SK-MEL-5 (cell line): ENCODE results near the gene ADAM22. TPM values are rescaled to one million over a fixed set of nuclear protein-coding genes. Genes with fewer than 3 reads are reported as not detected.
A peak's percentile ranks its signal among the peaks of the same experiment; 100 is the strongest.
"Not testable (repeated sequence)": the region's sequence is repeated elsewhere in the genome, so short reads cannot be mapped to it uniquely, and the experiment has no call there.

Experiments used
- DNase-seq: peaks from one replicate; pipeline ENCODE4 v3.0.0-alpha.2; 2016; ENCODE audit warnings: low read depth, low spot score
- in situ Hi-C: cut with HindIII; loops from 2 replicates; pipeline ENCODE4 v1.10.0; 2016; ENCODE audit warnings: low sequenced_read_pairs, high pct_unique_total_duplicates, low pct_unique_long_range_greater_than_20kb
- total RNA-seq: library from RNA; depleted of rRNA; stranded (reverse); fragments of >200 nt; shearing (Covaris generic); gene quantifications from 2 replicates; pipeline ENCODE4 v1.2.3, GENCODE V29; 2014

The ADAM22 gene
- total RNA-seq, 1 experiment from 2014 or later, result 5.2 TPM

GRCh38 chr7:88121335-88121734 is 187.3 kb downstream of the ADAM22 start:
- no peak for DNase-seq
- in situ Hi-C loops, result no loop called here

GRCh38 chr7:88127637-88128290 is 193.7 kb downstream of the ADAM22 start:
- in situ Hi-C loops, result no loop called here
- peak; percentile 30 for DNase-seq

DNA sequence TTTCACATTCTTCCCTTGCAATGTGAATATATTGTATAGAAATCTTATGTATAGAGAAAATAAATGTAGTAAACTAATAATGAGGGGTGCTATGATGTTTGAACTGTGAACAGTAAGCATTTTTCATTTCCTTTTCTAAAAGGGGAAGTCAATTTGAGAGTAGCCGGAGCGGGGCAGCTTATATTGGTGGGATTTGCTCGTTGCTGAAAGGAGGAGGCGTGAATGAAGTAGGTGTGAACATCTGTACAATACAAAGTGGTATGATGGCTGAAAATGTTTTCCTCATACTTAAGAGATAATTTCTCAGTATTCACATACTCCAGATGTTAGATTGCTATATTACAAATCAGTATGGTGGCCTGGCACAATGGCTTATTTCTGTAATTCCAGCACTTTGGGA is 198.7 kb downstream of the ADAM22 start:
- in situ Hi-C loops, result no loop called here
- no peak for DNase-seq

GRCh38 chr7:88140947-88141346 is 206.9 kb downstream of the ADAM22 start:
- in situ Hi-C loops, result no loop called here

DNA sequence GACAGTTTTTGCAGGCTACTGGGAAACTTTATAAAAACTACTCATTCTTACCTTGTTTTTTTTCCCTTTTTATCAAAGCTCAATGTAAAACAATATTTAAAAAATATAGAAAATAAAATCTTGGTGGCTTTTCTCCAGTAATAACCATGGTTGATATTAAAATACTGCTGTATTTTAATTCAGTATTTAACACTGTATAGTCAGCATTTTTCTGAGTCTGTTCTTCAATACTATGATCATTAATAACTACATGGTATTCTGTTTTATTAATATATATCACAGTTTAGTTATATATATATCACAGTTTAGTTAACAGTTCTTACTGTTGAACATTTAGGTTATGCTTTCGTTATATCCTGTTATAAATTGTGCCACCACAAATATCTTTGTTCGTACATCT is 207.4 kb downstream of the ADAM22 start:
- in situ Hi-C loops, result no loop called here
- no peak for DNase-seq

More at GRCh38 chr7:88140947-88141346, 206.9 kb downstream of the ADAM22 start:
- DNase-seq, result no peak

GRCh38 chr7:88141953-88142352 is 207.9 kb downstream of the ADAM22 start:
- in situ Hi-C loops, result no loop called here
- no peak for DNase-seq

GRCh38 chr7:88146616-88147015 is 212.6 kb downstream of the ADAM22 start:
- no peak for DNase-seq
- in situ Hi-C loops, result no loop called here

DNA sequence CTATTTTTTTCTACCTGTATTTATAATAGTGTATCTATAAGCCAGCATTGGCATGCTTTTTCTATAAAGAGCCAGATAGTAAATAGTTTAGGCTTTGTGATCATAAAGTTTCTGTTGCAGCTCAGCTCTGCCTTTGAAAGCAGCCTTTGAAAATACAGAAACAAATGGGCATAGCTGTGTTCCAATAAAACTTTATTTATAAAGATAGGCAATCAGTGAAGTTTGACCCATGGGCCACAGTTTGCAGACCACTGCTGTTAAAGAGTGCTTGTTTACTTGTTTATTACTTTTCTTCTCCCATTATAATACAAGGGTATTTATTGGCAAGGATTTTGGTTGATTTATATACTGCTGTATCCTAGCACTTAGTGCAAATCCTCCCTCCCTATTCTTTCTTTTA is 213.3 kb downstream of the ADAM22 start:
- DNase-seq, result no peak
- in situ Hi-C loops, result no loop called here

GRCh38 chr7:88147949-88148348 is 213.9 kb downstream of the ADAM22 start:
- in situ Hi-C loops, result no loop called here

GRCh38 chr7:88150033-88150432 is 216.0 kb downstream of the ADAM22 start:
- in situ Hi-C loops, result no loop called here
- peak; percentile 22 for DNase-seq

More at GRCh38 chr7:88147949-88148348, 213.9 kb downstream of the ADAM22 start:
- no peak for DNase-seq

GRCh38 chr7:88151119-88151790 is 217.2 kb downstream of the ADAM22 start:
- no peak for DNase-seq
- in situ Hi-C loops, result no loop called here

DNA sequence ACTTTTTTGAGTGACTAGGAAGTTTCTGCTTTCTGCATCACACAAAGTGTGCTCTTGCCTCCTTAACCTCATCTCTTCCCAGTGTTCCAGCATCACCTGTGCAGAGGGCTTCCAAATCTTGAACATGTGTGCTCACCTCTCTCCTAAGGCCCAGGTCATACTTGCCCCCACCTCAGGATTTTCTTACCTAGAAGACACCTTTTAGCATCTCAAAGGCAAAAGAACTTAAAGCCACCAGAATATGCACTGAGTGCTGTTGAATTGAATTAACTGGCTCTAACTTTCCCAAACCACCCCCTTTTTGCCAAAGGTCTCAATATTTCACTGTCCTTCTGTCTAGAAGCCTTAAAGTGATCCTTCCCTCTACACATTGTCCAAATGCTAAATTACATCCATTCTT is 219.3 kb downstream of the ADAM22 start:
- in situ Hi-C loops, result no loop called here
- no peak for DNase-seq

DNA sequence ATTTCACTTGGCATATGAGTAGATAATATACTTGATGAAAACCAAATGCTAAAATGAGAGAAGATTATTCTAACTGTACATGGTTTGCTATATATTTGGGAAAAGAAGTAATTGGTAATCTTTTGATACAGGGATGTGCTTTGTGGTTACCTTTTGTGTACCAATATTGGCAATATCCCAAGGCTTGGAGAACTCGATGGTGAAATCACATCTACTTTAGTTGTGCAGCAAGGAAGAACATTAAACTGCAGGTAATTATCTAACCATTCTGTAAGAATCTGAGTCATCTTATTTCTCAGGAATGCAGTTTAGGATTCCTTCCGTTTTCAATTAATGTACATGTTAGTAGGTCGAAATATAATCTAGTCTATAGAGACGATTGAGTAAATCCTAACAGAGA is 221.7 kb downstream of the ADAM22 start:
- in situ Hi-C loops, result no loop called here
- no peak for DNase-seq

GRCh38 chr7:88156356-88156755 is 222.3 kb downstream of the ADAM22 start:
- in situ Hi-C loops, result no loop called here

DNA sequence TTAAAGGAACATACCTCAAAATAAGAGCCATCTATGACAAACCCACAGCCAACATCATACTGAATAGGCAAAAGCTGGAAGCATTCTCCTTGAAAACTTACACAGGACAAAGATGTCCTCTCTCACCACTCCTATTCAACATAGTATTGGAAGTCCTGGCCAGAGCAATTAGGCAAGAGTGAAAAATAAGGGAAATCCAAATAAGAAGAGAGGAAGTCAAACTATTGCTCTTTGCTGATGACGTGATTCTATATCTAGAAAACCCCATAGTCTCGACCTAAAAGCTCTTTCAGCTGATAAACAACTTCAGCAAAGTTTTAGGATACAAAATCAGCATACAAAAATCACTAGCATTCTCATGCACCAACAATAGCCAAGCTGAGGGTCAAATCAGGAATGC is 225.7 kb downstream of the ADAM22 start:
- DNase-seq, in situ Hi-C loops: not testable (repeated sequence)

More at GRCh38 chr7:88156356-88156755, 222.3 kb downstream of the ADAM22 start:
- DNase-seq, result no peak

DNA sequence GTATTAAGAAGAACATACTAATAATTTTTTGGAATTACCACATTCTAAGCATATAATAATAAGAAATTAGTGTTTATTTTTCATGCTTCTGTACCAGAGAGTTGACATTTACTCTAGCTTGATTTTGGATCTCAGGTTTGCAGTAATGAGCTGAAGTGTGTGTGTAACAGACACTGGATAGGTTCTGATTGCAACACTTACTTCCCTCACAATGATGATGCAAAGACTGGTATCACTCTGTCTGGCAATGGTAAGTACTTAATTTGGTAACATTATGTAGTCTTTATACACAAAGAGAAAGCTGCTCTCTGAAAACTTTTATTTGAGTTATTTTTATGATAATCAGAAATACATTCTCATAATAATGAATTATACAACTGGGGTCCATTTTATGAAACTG is 231.6 kb downstream of the ADAM22 start:
- DNase-seq, result no peak
- in situ Hi-C loops, result no loop called here

- DNase-seq, result no peak
- in situ Hi-C loops, result no loop called here
Observed at GRCh38 chr7:88167223-88167622, 233.2 kb downstream of the ADAM22 start.

DNA sequence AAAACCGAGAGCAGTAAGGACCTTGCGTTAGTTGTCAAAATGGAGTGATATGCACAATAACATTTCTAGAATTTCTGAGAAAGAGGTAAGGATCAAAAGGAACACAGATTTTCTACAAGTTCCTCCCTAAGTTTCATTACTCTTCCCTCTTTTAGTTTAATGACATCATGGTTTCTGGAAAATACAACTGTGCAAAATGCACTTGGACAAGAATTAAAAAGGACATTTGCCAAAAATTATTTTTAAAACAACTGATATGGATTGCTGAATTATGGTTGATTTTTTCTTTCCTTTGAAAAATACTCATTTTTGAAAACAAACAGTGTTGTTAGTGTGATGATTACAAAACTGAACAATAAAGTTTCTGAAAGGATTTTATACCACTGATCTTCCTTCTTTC is 233.7 kb downstream of the ADAM22 start:
- no peak for DNase-seq
- in situ Hi-C loops, result no loop called here

GRCh38 chr7:88169717-88170320 is 235.8 kb downstream of the ADAM22 start:
- DNase-seq, result peak; percentile 55
- in situ Hi-C loops, result no loop called here
